Body of pancreas (tissue), 4 donors: ENCODE measurements around the gene NUBPL. TPM values are rescaled to one million over a fixed set of nuclear protein-coding genes. Genes with fewer than 3 reads are reported as not detected.

ENCODE experiments used
- ATAC-seq: fragments of 150-250 bp; one replicate; pipeline ENCODE4 v1.9.1; 2016
- DNase-seq, 4 donors: peaks; one replicate each; pipeline ENCODE4 v3.0.0-alpha.2; 2019
- H3K27ac ChIP-seq, 4 donors: fragments of 200-600 bp; sonication (generic); 1 replicate in 3 of 4; 2 replicates in 1 of 4; pipeline versions ENCODE4 v1.5.1 to v1.6.1; 2016 to 2019; ENCODE audit warnings: mild to moderate bottlenecking in 1 of 4, mixed read lengths in 1 of 4, moderate library complexity in 1 of 4
- H3K27me3 ChIP-seq, 2 donors: fragments of 200-600 bp; sonication (generic); one replicate each; pipeline ENCODE4 v1.6.0; 2016; ENCODE audit warnings: mild to moderate bottlenecking in 1 of 2
- H3K36me3 ChIP-seq, 2 donors: fragments of 200-600 bp; sonication (generic); replicated peaks in 1 of 2; 2 replicates each; pipeline ENCODE4 v1.5.1; 2016; ENCODE audit warnings: low read depth in 2 of 2; ENCODE audit not compliant: insufficient read depth in 1 of 2
- H3K4me1 ChIP-seq: fragments of 200-600 bp; sonication (generic); one replicate; pipeline ENCODE4 v1.6.0; 2016
- H3K4me3 ChIP-seq, 2 donors: fragments of 200-600 bp; sonication (generic); 1 replicate in 1 of 2; 2 replicates in 1 of 2; pipeline ENCODE4 v1.5.1; 2016 to 2019
- H3K9me3 ChIP-seq, 3 donors: fragments of 200-600 bp; sonication (generic); 1 replicate in 2 of 3; 2 replicates in 1 of 3; pipeline ENCODE4 v1.5.1; 2016
- CTCF ChIP-seq, 7 experiments: fragments of 450-650 bp in 4 of 7; fragments of 200-600 bp in 3 of 7; sonication (generic) in 3 of 7; IDR thresholded peaks; one replicate each; pipeline ENCODE4 v1.5.1; 2016 to 2019; ENCODE audit warnings: antibody characterized with exemption in 7 of 7
- POLR2A ChIP-seq, 3 donors: fragments of 450-650 bp; IDR thresholded peaks; one replicate each; pipeline ENCODE4 v1.6.1; 2016; ENCODE audit warnings: antibody characterized with exemption in 3 of 3, mild to moderate bottlenecking in 2 of 3
- WGBS, 2 donors: methylation state at CpG; one replicate each; pipeline ENCODE4 v1.1.5; 2017; 5-methylcytosine and 5-hydroxymethylcytosine counted together
- intact Hi-C: fragments of 100-400 bp; cut with DNase I; formaldehyde crosslinking; loops from one replicate; pipeline ENCODE4 v1.15.1; 2023
- total RNA-seq, 2 donors: library from RNA; depleted of rRNA; stranded (reverse); fragments of >200 nt; gene quantifications; one replicate each; pipeline ENCODE4 v1.1.0, GENCODE V29; 2016

NUBPL gene
- total RNA-seq, 2 donors from 2014 or later: 4.7 to 18.5 TPM

GRCh38 chr14:31827325-31827724 lies 266.1 kb downstream of the NUBPL start:
- ATAC-seq (no peak), DNase-seq (no peak)
- Histone ChIP-seq H3K27me3 (no peaks in the 10 kb centered on the region), H3K27ac (no peak overlapping the region), H3K36me3 (no peaks in the 10 kb centered on the region), H3K9me3 (no peaks in the 10 kb centered on the region), H3K4me3 (no peak overlapping the region), H3K4me1 (no peaks in the 10 kb centered on the region)
- TF ChIP-seq POLR2A (IDR thresholded peaks at IDR 0.05) (no peak), CTCF (IDR thresholded peaks at IDR 0.05) (no peak)
- intact Hi-C loops: no loop called here

GRCh38 chr14:31828946-31829868 lies 268.0 kb downstream of the NUBPL start:
- Histone ChIP-seq H3K9me3 (no peaks in the 10 kb centered on the region), H3K36me3 (no peaks in the 10 kb centered on the region), H3K27me3 (no peaks in the 10 kb centered on the region), H3K4me1 (no peaks in the 10 kb centered on the region), H3K27ac (no peak overlapping the region), H3K4me3 (no peak overlapping the region)
- intact Hi-C loops: no loop called here
- ATAC-seq (no peak), DNase-seq (no peak)
- TF ChIP-seq POLR2A (IDR thresholded peaks at IDR 0.05) (no peak), CTCF (IDR thresholded peaks at IDR 0.05) (no peak)
- WGBS, 2 donors: 77 to 79% methylated on average over 3 of the region's 3 CpGs

GRCh38 chr14:31834616-31835015 lies 273.4 kb downstream of the NUBPL start:
- 16 to 36% methylated on average over 1 of the region's 1 CpG for WGBS, 2 donors
- Histone ChIP-seq H3K27ac (no peak overlapping the region), H3K4me1 (no peaks in the 10 kb centered on the region), H3K36me3 (no peaks in the 10 kb centered on the region), H3K9me3 (no peaks in the 10 kb centered on the region), H3K4me3 (no peak overlapping the region), H3K27me3 (no peaks in the 10 kb centered on the region)
- intact Hi-C loops: no loop called here
- TF ChIP-seq POLR2A (IDR thresholded peaks at IDR 0.05) (no peak), CTCF (IDR thresholded peaks at IDR 0.05) (no peak)
- DNase-seq (no peak), ATAC-seq (no peak)

GRCh38 chr14:31835049-31835448 lies 273.8 kb downstream of the NUBPL start:
- no peak for DNase-seq
- H3K27me3 ChIP-seq: no peaks in the 10 kb centered on the region
- 88 to 93% methylated on average over 2 of the region's 2 CpGs for WGBS, 2 donors
- no peaks in the 10 kb centered on the region for H3K36me3 ChIP-seq
- TF ChIP-seq CTCF (IDR thresholded peaks at IDR 0.05) (no peak), POLR2A (IDR thresholded peaks at IDR 0.05) (no peak)
- intact Hi-C loops: no loop called here
- H3K9me3 ChIP-seq: no peaks in the 10 kb centered on the region
- no peaks in the 10 kb centered on the region for H3K4me1 ChIP-seq
- no peak for ATAC-seq
- no peak overlapping the region for H3K27ac ChIP-seq
- no peak overlapping the region for H3K4me3 ChIP-seq

- intact Hi-C loops: no loop called here
- H3K27me3 ChIP-seq: no peaks in the 10 kb centered on the region
- H3K4me1 ChIP-seq: no peaks in the 10 kb centered on the region
- H3K27ac ChIP-seq: no peak overlapping the region
- H3K9me3 ChIP-seq: no peaks in the 10 kb centered on the region
- WGBS, 2 donors: 96 to 97% methylated on average over 5 of the region's 5 CpGs
- TF ChIP-seq CTCF (IDR thresholded peaks at IDR 0.05): no peak
- TF ChIP-seq POLR2A (IDR thresholded peaks at IDR 0.05): no peak
- no peak for DNase-seq
- H3K36me3 ChIP-seq: no peaks in the 10 kb centered on the region
- no peak for ATAC-seq
- H3K4me3 ChIP-seq: no peak overlapping the region
Measured at GRCh38 chr14:31837031-31837430, 275.8 kb downstream of the NUBPL start.
